WERI-Rb-1 (cell line): ENCODE results near the gene SERPINA9.

ENCODE experiments used
- DNase-seq: peaks from one replicate; pipeline ENCODE4 v3.0.0-alpha.2; 2020
- H3K27ac ChIP-seq: fragments of 250-450 bp; sonication (Bioruptor Pico); 2 replicates; pipeline ENCODE4 v1.5.1; 2020; ENCODE audit warnings: mild to moderate bottlenecking, moderate library complexity
- H3K27me3 ChIP-seq: fragments of 250-450 bp; sonication (Bioruptor Pico); 2 replicates; pipeline ENCODE4 v1.5.1; 2021; ENCODE audit warnings: mild to moderate bottlenecking, low read depth, moderate library complexity; ENCODE audit not compliant: insufficient read depth, severe bottlenecking
- H3K36me3 ChIP-seq: fragments of 250-450 bp; sonication (Bioruptor Pico); 2 replicates; pipeline ENCODE4 v1.5.1; 2020; ENCODE audit warnings: mild to moderate bottlenecking, moderate library complexity
- H3K4me3 ChIP-seq: 2 replicates; pipeline ENCODE4 v1.5.1; 2011; ENCODE audit warnings: low read depth, mild to moderate bottlenecking, control low read depth, low read length
- H3K9me3 ChIP-seq: fragments of 250-450 bp; sonication (Bioruptor Pico); 2 replicates; pipeline ENCODE4 v1.5.1; 2021; ENCODE audit warnings: mild to moderate bottlenecking, moderate library complexity; ENCODE audit not compliant: severe bottlenecking
- TF ChIP-seq, protein P1 (sequence below): IDR thresholded peaks from 2 replicates; pipeline ENCODE4 v1.5.1; 2011; ENCODE audit warnings: low read depth, mild to moderate bottlenecking, control low read depth, inconsistent platforms, low read length

Gene SERPINA9

DNA sequence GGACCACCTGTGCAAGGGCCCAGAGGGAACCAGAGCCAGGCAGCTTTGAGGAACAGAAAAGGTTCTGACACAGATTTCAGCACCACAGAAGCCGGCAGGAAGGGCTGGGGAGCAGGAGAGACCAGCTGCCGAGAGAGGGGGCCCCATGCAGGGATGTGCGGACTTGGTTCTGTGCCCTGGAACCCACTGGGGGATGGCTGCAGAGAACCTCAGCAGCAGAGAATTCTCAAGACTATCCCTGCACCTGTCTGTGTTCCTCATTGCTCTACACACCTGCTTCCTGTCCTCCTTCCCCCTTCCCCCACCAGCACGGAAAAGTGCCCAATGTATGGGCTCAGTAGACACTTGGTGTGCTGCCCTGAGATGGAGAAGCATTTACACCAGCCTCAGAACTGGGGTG is 3.2 kb downstream of the SERPINA9 start:
- peaks cover under 1% of the 10 kb centered on the region for H3K9me3 ChIP-seq
- H3K27me3 ChIP-seq, result peaks cover 87% of the 10 kb centered on the region
- no peak for DNase-seq
- no peak overlapping the region for H3K27ac ChIP-seq
- no peaks in the 10 kb centered on the region for H3K36me3 ChIP-seq
- H3K4me3 ChIP-seq, result no peak overlapping the region
- TF ChIP-seq, protein P1, sequence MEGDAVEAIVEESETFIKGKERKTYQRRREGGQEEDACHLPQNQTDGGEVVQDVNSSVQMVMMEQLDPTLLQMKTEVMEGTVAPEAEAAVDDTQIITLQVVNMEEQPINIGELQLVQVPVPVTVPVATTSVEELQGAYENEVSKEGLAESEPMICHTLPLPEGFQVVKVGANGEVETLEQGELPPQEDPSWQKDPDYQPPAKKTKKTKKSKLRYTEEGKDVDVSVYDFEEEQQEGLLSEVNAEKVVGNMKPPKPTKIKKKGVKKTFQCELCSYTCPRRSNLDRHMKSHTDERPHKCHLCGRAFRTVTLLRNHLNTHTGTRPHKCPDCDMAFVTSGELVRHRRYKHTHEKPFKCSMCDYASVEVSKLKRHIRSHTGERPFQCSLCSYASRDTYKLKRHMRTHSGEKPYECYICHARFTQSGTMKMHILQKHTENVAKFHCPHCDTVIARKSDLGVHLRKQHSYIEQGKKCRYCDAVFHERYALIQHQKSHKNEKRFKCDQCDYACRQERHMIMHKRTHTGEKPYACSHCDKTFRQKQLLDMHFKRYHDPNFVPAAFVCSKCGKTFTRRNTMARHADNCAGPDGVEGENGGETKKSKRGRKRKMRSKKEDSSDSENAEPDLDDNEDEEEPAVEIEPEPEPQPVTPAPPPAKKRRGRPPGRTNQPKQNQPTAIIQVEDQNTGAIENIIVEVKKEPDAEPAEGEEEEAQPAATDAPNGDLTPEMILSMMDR, result no peak

DNA sequence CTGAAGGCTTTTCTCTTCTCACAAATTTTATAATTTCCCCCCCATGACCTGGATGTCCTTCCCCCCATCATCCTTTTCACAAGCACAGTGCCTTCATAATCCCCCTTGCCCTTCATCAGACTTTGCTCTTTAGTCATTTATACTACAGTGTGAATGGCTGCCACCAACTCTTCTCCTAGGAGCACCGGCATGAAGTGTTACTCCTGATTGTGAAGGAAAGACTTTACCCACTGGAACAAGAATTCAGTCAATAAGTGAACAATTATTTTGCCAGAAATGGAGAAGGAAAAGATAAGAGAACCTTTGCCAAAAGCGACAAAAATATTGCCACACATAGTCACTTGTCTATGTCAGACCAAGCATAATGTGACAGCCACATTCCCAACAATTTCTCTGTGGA is 5.0 kb downstream of the SERPINA9 start:
- Histone ChIP-seq H3K27me3 (peaks cover 87% of the 10 kb centered on the region), H3K36me3 (no peaks in the 10 kb centered on the region), H3K9me3 (no peaks in the 10 kb centered on the region), H3K27ac (no peak overlapping the region), H3K4me3 (no peak overlapping the region)
- no peak for DNase-seq
- TF ChIP-seq, protein P1, result no peak

DNA sequence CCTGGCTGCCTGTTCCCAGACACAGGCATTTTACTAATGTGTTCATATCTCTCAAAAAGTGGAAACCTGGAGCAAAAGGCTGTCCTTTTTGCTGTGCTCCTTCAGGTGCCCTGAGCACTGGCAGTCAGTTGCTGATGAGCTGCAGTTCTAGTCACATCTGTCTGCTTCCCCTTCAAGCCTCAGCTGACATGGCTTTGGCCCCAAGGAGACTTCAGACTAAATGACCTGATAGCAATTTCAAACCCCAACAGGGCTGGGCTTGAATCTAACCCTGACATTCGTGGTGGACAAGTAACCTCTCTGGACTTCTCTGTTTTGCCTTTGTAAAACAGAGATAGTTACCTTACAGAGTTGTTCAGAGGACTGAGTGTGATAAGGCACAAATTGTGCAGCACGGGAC is 5.7 kb downstream of the SERPINA9 start:
- TF ChIP-seq, protein P1, result no peak
- no peak for DNase-seq
- Histone ChIP-seq H3K4me3 (no peak overlapping the region), H3K36me3 (no peaks in the 10 kb centered on the region), H3K27me3 (peaks cover 87% of the 10 kb centered on the region), H3K27ac (no peak overlapping the region), H3K9me3 (no peaks in the 10 kb centered on the region)

DNA sequence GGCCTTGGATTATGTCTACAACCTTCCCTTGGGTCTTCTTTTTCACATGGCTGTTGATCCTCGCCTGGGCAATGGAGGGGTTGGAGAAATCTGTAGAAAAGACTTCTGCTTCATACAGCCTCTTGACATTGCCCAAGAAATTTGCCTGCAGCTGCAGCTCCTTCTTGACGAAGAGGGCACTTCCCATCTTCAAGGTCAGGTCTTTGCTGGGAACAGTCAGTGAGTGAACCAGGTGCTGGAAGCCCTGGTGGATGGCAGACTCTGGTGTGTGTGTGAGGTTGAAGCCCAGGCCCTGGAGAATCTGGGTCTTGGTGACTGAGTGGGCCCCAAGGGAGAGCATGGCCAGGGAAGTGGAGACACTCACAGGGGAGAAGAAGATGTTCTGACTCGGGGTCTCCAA is 6.7 kb downstream of the SERPINA9 start:
- H3K36me3 ChIP-seq, result no peaks in the 10 kb centered on the region
- DNase-seq, result no peak
- H3K4me3 ChIP-seq, result no peak overlapping the region
- TF ChIP-seq, protein P1, result no peak
- peaks cover 88% of the 10 kb centered on the region for H3K27me3 ChIP-seq
- H3K9me3 ChIP-seq, result no peaks in the 10 kb centered on the region
- H3K27ac ChIP-seq, result no peak overlapping the region

DNA sequence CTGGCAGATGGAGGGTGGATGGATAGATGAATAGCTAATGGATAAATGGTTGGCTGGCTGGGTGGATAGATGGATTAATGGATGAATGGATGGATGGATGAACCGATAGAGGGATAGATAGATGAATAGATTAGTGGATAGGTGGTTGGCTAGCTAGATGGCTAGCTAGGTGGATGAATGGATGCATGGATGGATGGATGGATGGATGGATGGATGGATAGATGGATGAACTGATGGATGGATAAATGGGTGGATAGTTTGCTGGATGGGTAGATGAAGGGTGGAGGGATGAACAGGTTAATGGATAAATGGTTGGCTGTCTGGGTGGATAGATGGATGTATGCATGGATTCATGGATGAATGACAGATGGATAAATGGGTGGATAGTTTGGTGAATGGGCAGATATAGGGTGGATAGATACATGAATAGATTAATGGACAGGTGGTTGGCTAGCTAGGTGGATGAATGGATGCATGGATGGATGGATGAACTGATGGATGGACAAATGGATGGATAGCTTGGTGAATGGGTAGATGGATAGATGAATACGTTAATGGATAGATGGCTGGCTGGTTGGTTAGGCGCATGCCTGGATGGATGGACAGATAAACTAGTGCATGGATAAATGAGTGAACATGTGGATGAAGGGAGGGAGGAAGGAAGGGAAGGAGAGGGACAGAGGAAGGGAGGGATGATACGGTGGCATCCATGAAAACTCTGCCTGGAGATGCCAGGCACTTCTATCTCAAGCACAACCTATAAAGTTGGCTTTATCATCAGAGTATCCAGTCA is 8.1 kb downstream of the SERPINA9 start:
- DNase-seq, result no peak
- TF ChIP-seq, protein P1, result no peak

More for the DNA sequence above, 8.1 kb downstream of the SERPINA9 start:
- Histone ChIP-seq H3K27ac (no peak overlapping the region), H3K36me3 (no peaks in the 10 kb centered on the region), H3K4me3 (no peak overlapping the region), H3K27me3 (peaks cover 89% of the 10 kb centered on the region), H3K9me3 (no peaks in the 10 kb centered on the region)
